ENCODE measurements around the gene GABBR2. TPM values are rescaled to one million over a fixed set of nuclear protein-coding genes. Genes with fewer than 3 reads are reported as not detected.

The GABBR2 gene
- total and polyA plus RNA-seq, 2 of the 8 experiments (the other 6 are each of a cell fraction or from before 2014, with no cell fraction given), result 0.50 to 1.2 TPM

DNA sequence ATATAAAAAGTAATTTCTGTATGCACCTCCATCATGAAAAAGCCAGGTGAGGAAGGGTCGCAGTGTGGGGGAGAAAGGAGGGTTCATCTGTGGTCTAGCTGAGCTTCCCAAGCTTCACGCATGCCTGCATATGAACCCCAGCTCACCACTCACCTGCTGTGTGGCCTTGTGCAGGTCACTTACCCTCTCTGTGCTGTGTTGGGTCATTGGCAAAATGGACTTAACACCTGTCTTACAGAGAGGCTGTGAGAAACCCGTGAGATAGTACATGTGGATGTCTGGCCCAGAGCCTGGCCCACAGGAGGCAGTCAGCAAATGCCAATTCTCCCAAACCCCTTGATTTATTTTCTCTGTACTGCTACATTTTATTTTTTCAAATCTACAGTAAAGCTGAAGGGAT, 88.9 kb downstream of the GABBR2 start:
- H4K8ac ChIP-seq (ENCODE audit: extremely low read depth, insufficient read depth, low read length), result no peak overlapping the region
- H4K91ac ChIP-seq (replicated peaks; ENCODE audit: insufficient read length, low read length), result no peak overlapping the region
- no peaks in the 10 kb centered on the region for H3K79me1 ChIP-seq (ENCODE audit: low read depth, low read length)
- H3K27me3 ChIP-seq (replicated peaks in 1 of 4; ENCODE audit: control insufficient read depth in 3 of 4, extremely low read depth in 1 of 4, insufficient read depth in 3 of 4, low read length in 3 of 4), result no peaks in the 10 kb centered on the region; a peak in 1 of 7 replicates
- POLR2A ChIA-PET (ENCODE audit: partially characterized antibody), result no interaction called here
- CTCF ChIA-PET (ENCODE audit: partially characterized antibody), result no interaction called here
- no peak overlapping the region for H3K23ac ChIP-seq (ENCODE audit: insufficient read length)
- H3K14ac ChIP-seq (ENCODE audit: insufficient read length), result no peak overlapping the region
- H2BK120ac ChIP-seq (replicated peaks; ENCODE audit: low read depth, low read length), result no peak overlapping the region
- no peak overlapping the region; the same call in 1 of the 2 replicates for H2AK5ac ChIP-seq (ENCODE audit: low read depth, low read length)
- no peak overlapping the region for H3K4me2 ChIP-seq (ENCODE audit: insufficient read depth in 1 of 2, low read depth in 2 of 2, low read length in 2 of 2)
- H3K18ac ChIP-seq (ENCODE audit: extremely low read depth, low read length), result no peak overlapping the region
- no peak overlapping the region for H3K4me3 ChIP-seq (ENCODE audit: extremely low read depth in 1 of 4, insufficient read depth in 2 of 4, low read depth in 3 of 4, low read length in 4 of 4)
- 0 out of 7 replicates have a peak, but pooled peaks cover 0 to 2% (median 0%) of the 10 kb centered on the region in 4 experiments for H3K4me1 ChIP-seq (replicated peaks in 1 of 4; ENCODE audit: control insufficient read depth in 3 of 4, insufficient read depth in 4 of 4, low read length in 3 of 4)
- H2BK20ac ChIP-seq (ENCODE audit: low read length), result no peak overlapping the region
- no peaks in the 10 kb centered on the region for H3K36me3 ChIP-seq (ENCODE audit: control insufficient read depth in 2 of 4, insufficient read depth in 4 of 4, low read length in 3 of 4)
- no peak overlapping the region for H3K4ac ChIP-seq (replicated peaks; ENCODE audit: insufficient read length, low read depth, low read length)
- no peak for DNase-seq (ENCODE audit: low read depth in 1 of 2, low spot score in 2 of 2)
- no peak for FAIRE-seq
- H2BK12ac ChIP-seq (ENCODE audit: low read depth, low read length), result no peak overlapping the region
- H4K5ac ChIP-seq (ENCODE audit: insufficient read length, low read depth, low read length), result no peak overlapping the region
- H3K9me3 ChIP-seq (ENCODE audit: insufficient read depth in 2 of 2, low read depth in 1 of 2, low read length in 1 of 2), result no peaks in the 10 kb centered on the region
- no peak overlapping the region for H3K56ac ChIP-seq (replicated peaks; ENCODE audit: insufficient read length, low read depth, low read length)
- no peaks in the 10 kb centered on the region for H4K20me1 ChIP-seq (replicated peaks in 1 of 2; ENCODE audit: control insufficient read depth in 1 of 2, insufficient read depth in 2 of 2, low read length in 2 of 2)
- H2BK5ac ChIP-seq (ENCODE audit: low read depth, low read length), result no peak overlapping the region
- H2BK15ac ChIP-seq (ENCODE audit: low read length), result no peak overlapping the region
- H2AFZ ChIP-seq (ENCODE audit: low read length), result no peak overlapping the region
- H3K9ac ChIP-seq (replicated peaks in 1 of 4; ENCODE audit: extremely low read depth in 1 of 4, low read depth in 3 of 4, low read length in 3 of 4), result no peak overlapping the region
- WGBS, 2 experiments (ENCODE audit: extremely low coverage in 1 of 2, insufficient coverage in 1 of 2, insufficient read length in 1 of 2, insufficient replicate concordance in 2 of 2, low coverage in 1 of 2, low lambda C conversion rate in 2 of 2, missing lambda C conversion rate in 1 of 2), result 86% methylated on average over 3 of the region's 3 CpGs; no CpG with 5 or more reads in 1 of the 2 experiments
- H3K27ac ChIP-seq (ENCODE audit: low read depth, low read length), result no peak overlapping the region
- no peaks in the 10 kb centered on the region for H3K79me2 ChIP-seq (ENCODE audit: control insufficient read depth in 1 of 2, insufficient read depth in 2 of 2, low read length in 2 of 2)
- no peaks in the 10 kb centered on the region for H3K23me2 ChIP-seq (ENCODE audit: low read depth, low read length)
- no peak for TF ChIP-seq SIN3A (conservative IDR thresholded peaks at IDR 0.05 in 1 of 2, IDR thresholded peaks at IDR 0.05 in 1 of 2; ENCODE audit: low read depth in 1 of 2, low read length in 2 of 2)
- TF ChIP-seq BRCA1 (IDR thresholded peaks at IDR 0.05; ENCODE audit: low read depth, low read length), result no peak
- TF ChIP-seq, protein P1, sequence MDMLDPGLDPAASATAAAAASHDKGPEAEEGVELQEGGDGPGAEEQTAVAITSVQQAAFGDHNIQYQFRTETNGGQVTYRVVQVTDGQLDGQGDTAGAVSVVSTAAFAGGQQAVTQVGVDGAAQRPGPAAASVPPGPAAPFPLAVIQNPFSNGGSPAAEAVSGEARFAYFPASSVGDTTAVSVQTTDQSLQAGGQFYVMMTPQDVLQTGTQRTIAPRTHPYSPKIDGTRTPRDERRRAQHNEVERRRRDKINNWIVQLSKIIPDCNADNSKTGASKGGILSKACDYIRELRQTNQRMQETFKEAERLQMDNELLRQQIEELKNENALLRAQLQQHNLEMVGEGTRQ (IDR thresholded peaks at IDR 0.05; ENCODE audit: low read length), result no peak
- no peak for TF ChIP-seq CEBPB (IDR thresholded peaks at IDR 0.05; ENCODE audit: low read depth, low read length)
- TF ChIP-seq HDAC2 (IDR thresholded peaks at IDR 0.05; ENCODE audit: borderline replicate concordance in 1 of 2, low read depth in 2 of 2, low read length in 2 of 2), result no peak
- TF ChIP-seq RBBP5 (IDR thresholded peaks at IDR 0.05; ENCODE audit: borderline replicate concordance, low read depth, low read length), result no peak
- no peak for TF ChIP-seq SRF (IDR thresholded peaks at IDR 0.05; ENCODE audit: low read depth, low read length)
- TF ChIP-seq CBX8 (IDR thresholded peaks at IDR 0.05; ENCODE audit: borderline replicate concordance, low read depth, low read length), result no peak
- TF ChIP-seq HDAC6 (IDR thresholded peaks at IDR 0.05; ENCODE audit: low read depth, low read length), result no peak
- no peak for TF ChIP-seq SP2 (IDR thresholded peaks at IDR 0.05; ENCODE audit: low read length)
- TF ChIP-seq PHF8 (conservative IDR thresholded peaks at IDR 0.05; ENCODE audit: low read depth, low read length), result no peak
- no peak for TF ChIP-seq TCF12 (IDR thresholded peaks at IDR 0.05; ENCODE audit: low read depth, low read length)
- no peak for TF ChIP-seq CHD2 (IDR thresholded peaks at IDR 0.05; ENCODE audit: low read length)
- TF ChIP-seq CTBP2 (IDR thresholded peaks at IDR 0.05; ENCODE audit: borderline replicate concordance, insufficient read depth, insufficient read length, low read length), result no peak

All from H1 (cell line).